Body of pancreas (tissue), 4 donors: ENCODE measurements around the gene IFT43. TPM values are rescaled to one million over a fixed set of nuclear protein-coding genes. Genes with fewer than 3 reads are reported as not detected.

ENCODE experiments used
- ATAC-seq: fragments of 150-250 bp; one replicate; pipeline ENCODE4 v1.9.1; 2016
- DNase-seq, 4 donors: peaks; one replicate each; pipeline ENCODE4 v3.0.0-alpha.2; 2019
- H3K27ac ChIP-seq, 4 donors: fragments of 200-600 bp; sonication (generic); 1 replicate in 3 of 4; 2 replicates in 1 of 4; pipeline versions ENCODE4 v1.5.1 to v1.6.1; 2016 to 2019; ENCODE audit warnings: mild to moderate bottlenecking in 1 of 4, mixed read lengths in 1 of 4, moderate library complexity in 1 of 4
- H3K27me3 ChIP-seq, 2 donors: fragments of 200-600 bp; sonication (generic); one replicate each; pipeline ENCODE4 v1.6.0; 2016; ENCODE audit warnings: mild to moderate bottlenecking in 1 of 2
- H3K36me3 ChIP-seq, 2 donors: fragments of 200-600 bp; sonication (generic); replicated peaks in 1 of 2; 2 replicates each; pipeline ENCODE4 v1.5.1; 2016; ENCODE audit warnings: low read depth in 2 of 2; ENCODE audit not compliant: insufficient read depth in 1 of 2
- H3K4me1 ChIP-seq: fragments of 200-600 bp; sonication (generic); one replicate; pipeline ENCODE4 v1.6.0; 2016
- H3K4me3 ChIP-seq, 2 donors: fragments of 200-600 bp; sonication (generic); 1 replicate in 1 of 2; 2 replicates in 1 of 2; pipeline ENCODE4 v1.5.1; 2016 to 2019
- H3K9me3 ChIP-seq, 3 donors: fragments of 200-600 bp; sonication (generic); 1 replicate in 2 of 3; 2 replicates in 1 of 3; pipeline ENCODE4 v1.5.1; 2016
- CTCF ChIP-seq, 7 experiments: fragments of 450-650 bp in 4 of 7; fragments of 200-600 bp in 3 of 7; sonication (generic) in 3 of 7; IDR thresholded peaks; one replicate each; pipeline ENCODE4 v1.5.1; 2016 to 2019; ENCODE audit warnings: antibody characterized with exemption in 7 of 7
- POLR2A ChIP-seq, 3 donors: fragments of 450-650 bp; IDR thresholded peaks; one replicate each; pipeline ENCODE4 v1.6.1; 2016; ENCODE audit warnings: antibody characterized with exemption in 3 of 3, mild to moderate bottlenecking in 2 of 3
- WGBS, 2 donors: methylation state at CpG; one replicate each; pipeline ENCODE4 v1.1.5; 2017; 5-methylcytosine and 5-hydroxymethylcytosine counted together
- intact Hi-C: fragments of 100-400 bp; cut with DNase I; formaldehyde crosslinking; loops from one replicate; pipeline ENCODE4 v1.15.1; 2023
- total RNA-seq, 2 donors: library from RNA; depleted of rRNA; stranded (reverse); fragments of >200 nt; gene quantifications; one replicate each; pipeline ENCODE4 v1.1.0, GENCODE V29; 2016

IFT43 gene
- total RNA-seq, 2 donors from 2014 or later = 15.0 to 18.5 TPM

GRCh38 chr14:76055330-76055729, 69.8 kb downstream of the IFT43 start:
- Histone ChIP-seq H3K27me3 (no peaks in the 10 kb centered on the region), H3K36me3 (peaks cover 0 to 2% of the 10 kb centered on the region in 2 donors), H3K4me1 (no peaks in the 10 kb centered on the region), H3K9me3 (no peaks in the 10 kb centered on the region), H3K27ac (no peak overlapping the region), H3K4me3 (no peak overlapping the region)
- DNase-seq = no peak
- TF ChIP-seq POLR2A (IDR thresholded peaks at IDR 0.05) = no peak
- no peak for TF ChIP-seq CTCF (IDR thresholded peaks at IDR 0.05)
- no peak for ATAC-seq
- WGBS, 2 donors = 52 to 56% methylated on average over 3 of the region's 3 CpGs
- intact Hi-C loops = loop anchor here (10.0 kb wide), 2 partner anchors 299 to 329 kb away; no protein-coding TSS in a partner anchor

DNA sequence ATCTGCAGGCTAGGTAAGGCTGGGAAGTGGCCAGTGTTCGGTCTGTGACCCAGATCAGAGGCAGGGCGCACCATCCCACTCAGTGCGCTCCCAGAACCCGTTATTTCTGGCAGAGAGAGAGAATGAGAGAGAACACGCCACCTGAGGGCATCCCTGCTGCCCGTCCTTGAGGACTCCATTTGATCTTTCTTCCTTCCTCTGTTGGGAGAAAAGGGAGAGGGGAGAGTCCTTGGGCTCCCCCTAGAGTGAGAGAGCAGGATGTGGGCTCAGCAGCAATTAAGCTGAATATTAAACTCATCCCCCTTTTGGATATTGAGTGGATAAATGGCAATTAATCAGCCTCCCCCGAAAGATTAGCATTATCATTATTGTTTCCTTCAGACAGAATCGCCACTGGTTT, 70.6 kb downstream of the IFT43 start:
- WGBS, 2 donors = 91 to 92% methylated on average over 8 of the region's 8 CpGs
- ATAC-seq = no peak
- Histone ChIP-seq H3K36me3 (peaks cover 0 to 2% of the 10 kb centered on the region in 2 donors), H3K9me3 (no peaks in the 10 kb centered on the region), H3K4me3 (no peak overlapping the region), H3K27me3 (no peaks in the 10 kb centered on the region), H3K4me1 (no peaks in the 10 kb centered on the region), H3K27ac (no peak overlapping the region)
- no peak for DNase-seq
- intact Hi-C loops = loop anchor here (10.0 kb wide), 2 partner anchors 299 to 329 kb away; no protein-coding TSS in a partner anchor
- TF ChIP-seq POLR2A (IDR thresholded peaks at IDR 0.05) = no peak
- TF ChIP-seq CTCF (IDR thresholded peaks at IDR 0.05) = peak in 1 of 7 experiments; percentile 8

GRCh38 chr14:76057914-76058313, 72.4 kb downstream of the IFT43 start:
- Histone ChIP-seq H3K4me3 (no peak overlapping the region), H3K27me3 (no peaks in the 10 kb centered on the region), H3K36me3 (peaks cover 0 to 2% of the 10 kb centered on the region in 2 donors), H3K27ac (no peak overlapping the region), H3K4me1 (no peaks in the 10 kb centered on the region), H3K9me3 (no peaks in the 10 kb centered on the region)
- ATAC-seq (no peak), DNase-seq (no peak)
- intact Hi-C loops = loop anchor here (10.0 kb wide), 2 partner anchors 297 to 327 kb away; no protein-coding TSS in a partner anchor
- no peak for TF ChIP-seq POLR2A (IDR thresholded peaks at IDR 0.05)
- no peak for TF ChIP-seq CTCF (IDR thresholded peaks at IDR 0.05)
- WGBS, 2 donors = 90 to 92% methylated on average over 11 of the region's 11 CpGs

GRCh38 chr14:76063327-76063726, 77.8 kb downstream of the IFT43 start:
- ATAC-seq = no peak
- WGBS, 2 donors = 90 to 92% methylated on average over 3 of the region's 3 CpGs
- H3K36me3 ChIP-seq = peaks cover 0 to 3% of the 10 kb centered on the region in 2 donors
- TF ChIP-seq CTCF (IDR thresholded peaks at IDR 0.05) (no peak), POLR2A (IDR thresholded peaks at IDR 0.05) (no peak)
- H3K27me3 ChIP-seq = no peaks in the 10 kb centered on the region
- no peaks in the 10 kb centered on the region for H3K9me3 ChIP-seq
- H3K27ac ChIP-seq = no peak overlapping the region
- DNase-seq = no peak
- no peak overlapping the region for H3K4me3 ChIP-seq
- no peaks in the 10 kb centered on the region for H3K4me1 ChIP-seq
- intact Hi-C loops = no loop called here

DNA sequence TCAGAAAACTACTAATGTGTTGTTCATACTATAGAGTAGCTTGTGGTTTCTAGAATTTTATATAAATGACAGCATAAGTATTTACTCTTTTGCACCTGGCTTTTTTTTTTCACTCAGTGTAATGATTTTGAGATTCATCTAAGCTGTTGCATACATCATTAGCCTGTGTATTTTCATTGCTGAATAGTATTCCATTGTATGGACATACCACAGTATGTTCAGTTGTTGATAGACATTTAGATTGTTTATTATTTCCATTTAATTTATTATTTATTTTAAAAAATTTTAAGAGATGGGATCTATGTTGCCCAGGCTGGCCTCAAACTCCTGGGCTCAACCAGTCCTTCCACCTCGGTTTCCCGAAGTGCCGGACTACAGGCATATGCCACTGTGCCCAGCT, 80.0 kb downstream of the IFT43 start:
- WGBS, 2 donors = 97 to 98% methylated on average over 3 of the region's 3 CpGs
- ATAC-seq = no peak
- no peak for TF ChIP-seq POLR2A (IDR thresholded peaks at IDR 0.05)
- no peak for DNase-seq
- peaks cover 0 to 2% of the 10 kb centered on the region in 2 donors for H3K36me3 ChIP-seq
- intact Hi-C loops = no loop called here
- no peak overlapping the region for H3K27ac ChIP-seq
- no peaks in the 10 kb centered on the region for H3K27me3 ChIP-seq
- H3K9me3 ChIP-seq = no peaks in the 10 kb centered on the region
- no peak overlapping the region for H3K4me3 ChIP-seq
- no peaks in the 10 kb centered on the region for H3K4me1 ChIP-seq
